ENCODE results near the gene DCAF7.
A peak's percentile ranks its signal among the peaks of the same experiment; 100 is the strongest.

Gene DCAF7

DNA sequence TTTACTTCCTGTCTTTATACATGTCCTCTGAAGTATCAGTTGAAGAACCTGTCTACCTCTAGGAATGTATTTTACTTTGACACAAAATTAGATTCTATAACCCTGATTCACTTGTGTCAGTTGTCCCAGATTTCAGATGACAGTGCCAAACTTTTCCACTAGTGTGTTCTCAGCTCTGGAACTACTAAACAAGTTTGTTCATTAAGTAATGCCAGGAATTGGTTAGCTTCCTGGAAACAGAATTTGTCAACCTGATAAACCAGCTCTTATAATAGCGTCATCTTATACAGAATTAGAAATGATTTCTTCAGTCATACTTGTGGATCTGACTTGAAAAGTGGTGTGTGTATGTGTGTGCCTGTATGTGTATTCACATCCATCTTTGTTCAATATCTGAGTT, 79.3 kb downstream of the DCAF7 start:
- H3K4me2 ChIP-seq (ENCODE audit: low read length): no peak overlapping the region
- no peaks in the 10 kb centered on the region for H3K9me3 ChIP-seq (ENCODE audit: control insufficient read depth, low read length)
- H2AFZ ChIP-seq: no peak overlapping the region
- H3K27ac ChIP-seq: no peak overlapping the region
- TF ChIP-seq, protein P1, sequence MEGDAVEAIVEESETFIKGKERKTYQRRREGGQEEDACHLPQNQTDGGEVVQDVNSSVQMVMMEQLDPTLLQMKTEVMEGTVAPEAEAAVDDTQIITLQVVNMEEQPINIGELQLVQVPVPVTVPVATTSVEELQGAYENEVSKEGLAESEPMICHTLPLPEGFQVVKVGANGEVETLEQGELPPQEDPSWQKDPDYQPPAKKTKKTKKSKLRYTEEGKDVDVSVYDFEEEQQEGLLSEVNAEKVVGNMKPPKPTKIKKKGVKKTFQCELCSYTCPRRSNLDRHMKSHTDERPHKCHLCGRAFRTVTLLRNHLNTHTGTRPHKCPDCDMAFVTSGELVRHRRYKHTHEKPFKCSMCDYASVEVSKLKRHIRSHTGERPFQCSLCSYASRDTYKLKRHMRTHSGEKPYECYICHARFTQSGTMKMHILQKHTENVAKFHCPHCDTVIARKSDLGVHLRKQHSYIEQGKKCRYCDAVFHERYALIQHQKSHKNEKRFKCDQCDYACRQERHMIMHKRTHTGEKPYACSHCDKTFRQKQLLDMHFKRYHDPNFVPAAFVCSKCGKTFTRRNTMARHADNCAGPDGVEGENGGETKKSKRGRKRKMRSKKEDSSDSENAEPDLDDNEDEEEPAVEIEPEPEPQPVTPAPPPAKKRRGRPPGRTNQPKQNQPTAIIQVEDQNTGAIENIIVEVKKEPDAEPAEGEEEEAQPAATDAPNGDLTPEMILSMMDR (IDR thresholded peaks at IDR 0.05): no peak
- H3K4me1 ChIP-seq: peaks cover 13% of the 10 kb centered on the region
- H3K79me2 ChIP-seq: peaks cover 63% of the 10 kb centered on the region
- no peak overlapping the region for H3K9ac ChIP-seq
- H3K36me3 ChIP-seq (ENCODE audit: control insufficient read depth, insufficient read depth, low read length): no peaks in the 10 kb centered on the region
- H3K4me3 ChIP-seq (ENCODE audit: low read depth, low read length): no peak overlapping the region
- no peaks in the 10 kb centered on the region for H3K27me3 ChIP-seq (ENCODE audit: control insufficient read depth, insufficient read depth, low read length)

DNA sequence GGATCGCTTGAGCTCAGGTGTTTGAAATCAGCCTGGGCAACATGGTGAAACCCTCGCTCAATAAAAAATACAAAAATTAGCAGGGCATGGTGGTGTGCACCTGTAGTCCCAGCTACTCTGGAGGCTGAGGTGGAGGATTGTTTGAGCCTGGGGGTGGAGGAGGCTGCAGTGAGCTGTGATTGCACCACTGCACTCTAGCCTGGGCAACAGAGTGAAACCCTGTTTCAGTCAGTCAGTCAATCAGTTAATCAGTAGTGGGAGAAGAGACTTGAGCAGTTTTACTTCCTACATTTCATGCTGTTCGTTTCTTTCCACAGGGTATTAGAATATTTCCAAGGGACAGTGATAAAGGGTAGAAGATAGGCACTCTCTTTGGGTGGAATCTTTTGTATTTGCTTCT, 80.8 kb downstream of the DCAF7 start:
- H3K36me3 ChIP-seq (ENCODE audit: control insufficient read depth, insufficient read depth, low read length): no peaks in the 10 kb centered on the region
- no peak overlapping the region for H3K9ac ChIP-seq
- H3K4me3 ChIP-seq (ENCODE audit: low read depth, low read length): no peak overlapping the region
- no peaks in the 10 kb centered on the region for H3K9me3 ChIP-seq (ENCODE audit: control insufficient read depth, low read length)
- no peak overlapping the region for H3K4me2 ChIP-seq (ENCODE audit: low read length)
- H3K4me1 ChIP-seq: peaks cover 6% of the 10 kb centered on the region
- H3K27me3 ChIP-seq (ENCODE audit: control insufficient read depth, insufficient read depth, low read length): no peaks in the 10 kb centered on the region
- no peak overlapping the region for H3K27ac ChIP-seq
- peaks cover 59% of the 10 kb centered on the region for H3K79me2 ChIP-seq
- H2AFZ ChIP-seq: no peak overlapping the region
- TF ChIP-seq, protein P1 (IDR thresholded peaks at IDR 0.05): no peak

DNA sequence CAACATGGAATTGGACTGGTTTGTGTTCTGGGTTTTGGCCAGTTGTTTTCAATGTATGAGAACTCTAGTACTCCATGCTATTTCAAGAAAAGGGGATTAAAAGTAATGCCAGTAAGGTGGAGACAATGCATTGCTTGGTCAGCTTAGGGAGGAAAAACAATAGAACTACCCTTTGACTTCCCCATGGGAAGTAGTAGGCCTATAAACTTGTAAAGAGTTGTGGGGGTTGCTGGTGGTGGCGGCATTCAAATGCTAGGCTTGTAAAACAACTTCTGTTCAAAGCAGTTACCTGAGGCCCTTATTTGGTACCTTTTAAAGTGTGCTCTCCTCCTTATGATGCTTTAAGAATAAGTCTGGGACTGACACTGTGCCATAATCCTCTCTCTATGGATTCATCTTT, 81.3 kb downstream of the DCAF7 start:
- Histone ChIP-seq H3K27me3 (ENCODE audit: control insufficient read depth, insufficient read depth, low read length) (no peaks in the 10 kb centered on the region), H3K4me2 (ENCODE audit: low read length) (no peak overlapping the region), H2AFZ (no peak overlapping the region), H3K36me3 (ENCODE audit: control insufficient read depth, insufficient read depth, low read length) (no peaks in the 10 kb centered on the region), H3K9ac (no peak overlapping the region), H3K4me3 (ENCODE audit: low read depth, low read length) (no peak overlapping the region), H3K4me1 (peaks cover 2% of the 10 kb centered on the region), H3K79me2 (peaks cover 59% of the 10 kb centered on the region), H3K9me3 (ENCODE audit: control insufficient read depth, low read length) (no peaks in the 10 kb centered on the region), H3K27ac (no peak overlapping the region)
- TF ChIP-seq, protein P1 (IDR thresholded peaks at IDR 0.05): no peak

DNA sequence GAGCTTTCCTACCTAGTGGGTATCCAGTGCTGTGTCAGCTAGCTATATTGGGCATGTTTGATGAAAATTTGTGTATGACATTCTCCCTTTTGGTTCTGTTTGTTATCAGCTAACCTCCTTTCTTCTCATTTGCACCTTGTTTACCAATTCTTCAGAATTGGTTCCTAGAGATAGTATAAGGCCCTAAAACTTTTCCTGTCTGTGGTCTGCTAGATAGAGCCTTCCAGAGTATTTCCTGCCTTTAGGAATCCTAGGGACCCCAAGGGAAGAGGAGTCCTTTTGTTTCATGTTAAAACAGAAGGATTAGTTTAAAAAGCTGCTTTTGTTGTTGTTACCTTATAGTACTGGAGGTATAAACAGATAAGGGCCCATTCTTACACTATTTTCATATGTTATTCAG, 83.5 kb downstream of the DCAF7 start:
- Histone ChIP-seq H3K4me1 (no peaks in the 10 kb centered on the region), H3K79me2 (peaks cover 58% of the 10 kb centered on the region), H3K9ac (no peak overlapping the region), H3K27ac (peak overlapping the region; percentile 44), H3K27me3 (ENCODE audit: control insufficient read depth, insufficient read depth, low read length) (no peaks in the 10 kb centered on the region), H3K9me3 (ENCODE audit: control insufficient read depth, low read length) (no peaks in the 10 kb centered on the region), H3K4me3 (ENCODE audit: low read depth, low read length) (no peak overlapping the region), H3K4me2 (ENCODE audit: low read length) (no peak overlapping the region), H2AFZ (no peak overlapping the region), H3K36me3 (ENCODE audit: control insufficient read depth, insufficient read depth, low read length) (no peaks in the 10 kb centered on the region)
- TF ChIP-seq, protein P1 (IDR thresholded peaks at IDR 0.05): no peak

DNA sequence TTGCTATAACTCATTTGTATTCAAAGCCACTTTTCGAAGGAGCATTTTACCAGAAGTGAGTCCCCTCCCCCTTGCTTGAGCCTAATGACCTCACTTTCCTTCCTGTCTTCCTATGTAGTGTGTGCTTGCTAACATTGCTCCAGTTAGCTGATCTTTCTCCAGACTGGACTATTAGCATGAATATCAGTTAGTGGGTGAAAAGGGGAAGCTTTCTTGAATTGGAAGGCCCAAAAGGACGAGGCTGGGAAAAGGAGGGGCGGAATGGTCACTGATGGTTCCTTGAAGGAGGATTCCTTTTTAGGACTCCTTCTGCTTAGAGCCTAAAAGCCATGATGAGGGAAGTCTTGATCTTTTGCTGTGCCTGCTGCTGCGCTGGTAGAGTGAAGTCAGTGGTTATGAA, 83.9 kb downstream of the DCAF7 start:
- H3K4me2 ChIP-seq (ENCODE audit: low read length): no peak overlapping the region
- H3K9me3 ChIP-seq (ENCODE audit: control insufficient read depth, low read length): no peaks in the 10 kb centered on the region
- H3K27ac ChIP-seq: peak overlapping the region; percentile 44
- no peak overlapping the region for H2AFZ ChIP-seq
- no peak overlapping the region for H3K4me3 ChIP-seq (ENCODE audit: low read depth, low read length)
- H3K9ac ChIP-seq: no peak overlapping the region
- H3K36me3 ChIP-seq (ENCODE audit: control insufficient read depth, insufficient read depth, low read length): no peaks in the 10 kb centered on the region
- TF ChIP-seq, protein P1 (IDR thresholded peaks at IDR 0.05): no peak
- peaks cover 53% of the 10 kb centered on the region for H3K79me2 ChIP-seq
- no peaks in the 10 kb centered on the region for H3K4me1 ChIP-seq
- no peaks in the 10 kb centered on the region for H3K27me3 ChIP-seq (ENCODE audit: control insufficient read depth, insufficient read depth, low read length)
